Activated naive CD4-positive, alpha-beta T cell treated with anti-CD3 and anti-CD28 coated beads, Interleukin-2, amount 50 U/mL, for 24 hours (primary cell): ENCODE results near the gene TMEM109.

Source experiments
- H3K27ac Mint-ChIP-seq: one replicate; pipeline ENCODE4 v1.8.0; 2021; ENCODE audit warnings: mild to moderate bottlenecking, mixed read lengths
- H3K27me3 Mint-ChIP-seq: one replicate; pipeline ENCODE4 v1.8.0; 2021; ENCODE audit warnings: mixed read lengths
- H3K36me3 Mint-ChIP-seq: one replicate; pipeline ENCODE4 v1.8.0; 2021; ENCODE audit warnings: mixed read lengths
- H3K4me1 Mint-ChIP-seq: one replicate; pipeline ENCODE4 v1.8.0; 2021; ENCODE audit warnings: mixed read lengths
- H3K4me3 Mint-ChIP-seq: one replicate; pipeline ENCODE4 v1.8.0; 2021; ENCODE audit warnings: mild to moderate bottlenecking, mixed read lengths
- H3K9me3 Mint-ChIP-seq: one replicate; pipeline ENCODE4 v1.8.0; 2021; ENCODE audit warnings: mixed read lengths

The TMEM109 gene

DNA sequence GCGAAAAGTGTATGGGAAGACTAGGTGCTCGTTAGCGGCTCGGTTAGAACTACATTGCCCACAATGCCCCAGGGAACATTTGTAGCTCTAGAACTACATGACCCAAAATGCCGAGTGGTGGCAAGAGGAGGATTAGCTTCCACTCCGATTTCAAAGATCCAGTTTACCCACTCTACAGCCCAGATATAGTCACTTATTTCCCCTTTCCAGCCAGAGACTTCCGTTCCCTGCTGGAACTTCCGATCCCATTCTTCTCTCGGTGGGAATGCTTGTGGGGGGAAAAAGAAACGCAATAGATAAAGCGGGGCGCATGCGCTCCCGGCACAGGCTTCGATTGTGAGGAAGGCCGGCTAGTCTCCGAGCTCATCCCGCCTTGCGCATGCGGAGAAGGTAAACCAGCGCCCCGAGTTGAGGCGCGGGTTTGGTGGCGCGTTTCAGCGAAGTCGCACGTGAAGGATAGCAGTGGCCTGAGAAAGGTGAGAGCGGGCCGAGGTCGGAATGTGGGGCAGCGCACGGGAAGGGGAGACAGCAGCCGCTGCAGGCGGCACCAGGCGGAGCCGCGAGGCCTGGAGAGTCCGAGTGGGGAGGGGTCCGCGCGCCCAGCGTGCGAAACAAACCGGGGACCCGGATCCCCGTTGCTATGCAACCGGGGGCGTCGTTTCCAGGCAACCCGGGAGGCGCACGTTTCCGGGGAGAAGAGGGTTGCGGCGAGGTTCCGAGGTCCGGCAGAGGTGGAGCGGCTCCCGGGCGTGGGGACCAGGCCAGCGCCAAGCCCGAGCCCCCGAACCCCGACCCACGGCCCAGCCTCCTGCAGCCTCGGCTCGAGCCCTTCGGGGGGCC, at the start of gene TMEM109:
Gene TMEM109, plus strand, starts transcription at position 366 of the 840 bp plus-strand sequence. CDS start 5,536 bp downstream, outside the sequence.
- H3K4me3 Mint-ChIP-seq = peak within 1 kb of the TSS; percentile 93
- H3K27ac Mint-ChIP-seq = peak within 1 kb of the TSS; percentile 97
- H3K27me3 Mint-ChIP-seq = no peaks in the 10 kb centered on the region
- peaks cover 65% of the 10 kb centered on the region for H3K4me1 Mint-ChIP-seq
- H3K36me3 Mint-ChIP-seq = peaks cover 5% of the 10 kb centered on the region
- no peaks in the 10 kb centered on the region for H3K9me3 Mint-ChIP-seq

DNA sequence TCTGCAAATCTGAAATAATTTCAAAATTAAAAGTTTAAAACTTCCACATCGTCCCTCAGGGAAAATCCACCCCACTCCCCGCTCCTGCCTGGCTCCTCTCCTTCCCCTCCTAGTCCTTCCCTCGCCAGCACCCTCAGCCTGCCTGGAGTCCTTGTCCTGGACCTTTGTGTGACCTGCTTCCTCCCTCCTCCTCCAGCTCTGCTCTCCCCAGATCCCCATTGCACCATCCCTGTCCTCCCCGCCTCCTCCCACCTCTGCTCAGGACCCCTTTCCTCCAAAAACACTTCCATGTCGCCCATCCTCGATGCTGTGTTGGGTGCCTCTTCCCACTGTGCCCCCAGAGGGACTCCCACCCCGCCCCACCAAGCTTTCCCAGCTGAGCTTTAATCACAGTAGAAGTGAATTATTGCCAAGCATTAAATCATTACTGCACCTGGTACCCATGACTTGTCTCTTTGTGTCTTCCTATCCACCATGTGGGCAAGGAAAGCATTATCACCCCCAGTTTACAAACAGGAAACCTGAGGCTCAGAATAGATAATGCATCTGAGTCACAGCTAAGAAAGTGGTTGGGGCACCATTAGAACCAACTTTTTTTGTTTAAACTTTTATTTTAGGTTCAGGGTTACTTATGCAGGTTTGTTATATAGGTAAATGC, 49.0 kb upstream of the TMEM109 start:
- no peak overlapping the region for H3K4me3 Mint-ChIP-seq
- H3K27ac Mint-ChIP-seq = no peak overlapping the region
- no peaks in the 10 kb centered on the region for H3K9me3 Mint-ChIP-seq
- no peaks in the 10 kb centered on the region for H3K4me1 Mint-ChIP-seq
- H3K27me3 Mint-ChIP-seq = no peaks in the 10 kb centered on the region
- no peaks in the 10 kb centered on the region for H3K36me3 Mint-ChIP-seq

GRCh38 chr11:60866911-60867870, 46.8 kb upstream of the TMEM109 start, which contains the start of gene ZP1:
ZP1 (plus strand) TSS chr11:60867542; CDS start chr11:60867562, 20 bp downstream.
- Mint-ChIP-seq H3K9me3 (no peaks in the 10 kb centered on the region), H3K4me1 (no peaks in the 10 kb centered on the region), H3K27me3 (no peaks in the 10 kb centered on the region), H3K36me3 (no peaks in the 10 kb centered on the region), H3K27ac (no peak within 1 kb of the TSS), H3K4me3 (no peak within 1 kb of the TSS)

GRCh38 chr11:60867871-60868681, 45.9 kb upstream of the TMEM109 start:
- Mint-ChIP-seq H3K27me3 (no peaks in the 10 kb centered on the region), H3K4me1 (peaks cover 3% of the 10 kb centered on the region), H3K4me3 (no peak overlapping the region), H3K27ac (no peak overlapping the region), H3K9me3 (no peaks in the 10 kb centered on the region), H3K36me3 (no peaks in the 10 kb centered on the region)

DNA sequence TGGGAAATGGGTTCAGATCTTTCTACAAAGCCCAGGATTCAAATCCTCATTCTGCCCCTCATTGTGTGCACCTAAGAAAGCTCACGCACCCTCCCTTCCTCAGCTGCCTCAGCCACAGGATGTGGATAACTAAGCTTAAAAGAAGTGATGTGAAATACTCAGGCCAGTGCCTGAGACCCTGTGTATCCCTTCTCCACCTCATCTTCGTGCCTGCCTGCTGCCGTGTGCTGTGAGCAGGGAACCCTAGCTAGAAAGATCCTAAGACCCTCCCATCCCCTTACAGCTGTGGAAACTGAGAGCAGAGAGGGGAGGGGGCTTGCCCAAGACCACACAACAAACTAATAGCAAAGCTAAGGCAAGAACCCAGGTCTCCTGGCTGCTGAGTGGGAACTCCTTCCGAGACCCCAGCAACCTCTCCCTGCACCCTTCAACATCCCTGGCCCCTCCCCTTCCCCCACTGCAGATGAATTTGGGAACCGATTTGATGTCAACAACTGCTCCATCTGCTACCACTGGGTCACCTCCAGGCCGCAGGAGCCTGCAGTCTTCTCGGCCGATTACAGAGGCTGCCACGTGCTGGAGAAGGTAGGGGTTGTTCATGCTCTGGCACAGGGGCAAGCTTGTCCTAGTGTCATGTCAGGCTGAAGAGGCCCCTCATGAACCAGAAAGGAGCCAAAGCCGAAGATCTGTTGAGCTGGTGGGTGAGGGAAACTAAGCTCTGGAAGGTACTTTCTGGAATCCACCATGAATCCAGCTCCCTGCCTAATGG, 45.1 kb upstream of the TMEM109 start:
- H3K9me3 Mint-ChIP-seq = no peaks in the 10 kb centered on the region
- no peaks in the 10 kb centered on the region for H3K36me3 Mint-ChIP-seq
- no peaks in the 10 kb centered on the region for H3K27me3 Mint-ChIP-seq
- H3K4me1 Mint-ChIP-seq = peaks cover 8% of the 10 kb centered on the region
- no peak overlapping the region for H3K4me3 Mint-ChIP-seq
- no peak overlapping the region for H3K27ac Mint-ChIP-seq

- Mint-ChIP-seq H3K27ac (no peak overlapping the region), H3K9me3 (no peaks in the 10 kb centered on the region), H3K4me1 (peaks cover 8% of the 10 kb centered on the region), H3K36me3 (no peaks in the 10 kb centered on the region), H3K4me3 (no peak overlapping the region), H3K27me3 (no peaks in the 10 kb centered on the region)
These were observed 44.5 kb upstream of the TMEM109 start for GRCh38 chr11:60869451-60869825.

GRCh38 chr11:60870276-60870675, 43.7 kb upstream of the TMEM109 start:
- H3K4me3 Mint-ChIP-seq = no peak overlapping the region
- peaks cover 8% of the 10 kb centered on the region for H3K4me1 Mint-ChIP-seq
- no peaks in the 10 kb centered on the region for H3K36me3 Mint-ChIP-seq
- H3K9me3 Mint-ChIP-seq = no peaks in the 10 kb centered on the region
- H3K27ac Mint-ChIP-seq = no peak overlapping the region
- no peaks in the 10 kb centered on the region for H3K27me3 Mint-ChIP-seq

DNA sequence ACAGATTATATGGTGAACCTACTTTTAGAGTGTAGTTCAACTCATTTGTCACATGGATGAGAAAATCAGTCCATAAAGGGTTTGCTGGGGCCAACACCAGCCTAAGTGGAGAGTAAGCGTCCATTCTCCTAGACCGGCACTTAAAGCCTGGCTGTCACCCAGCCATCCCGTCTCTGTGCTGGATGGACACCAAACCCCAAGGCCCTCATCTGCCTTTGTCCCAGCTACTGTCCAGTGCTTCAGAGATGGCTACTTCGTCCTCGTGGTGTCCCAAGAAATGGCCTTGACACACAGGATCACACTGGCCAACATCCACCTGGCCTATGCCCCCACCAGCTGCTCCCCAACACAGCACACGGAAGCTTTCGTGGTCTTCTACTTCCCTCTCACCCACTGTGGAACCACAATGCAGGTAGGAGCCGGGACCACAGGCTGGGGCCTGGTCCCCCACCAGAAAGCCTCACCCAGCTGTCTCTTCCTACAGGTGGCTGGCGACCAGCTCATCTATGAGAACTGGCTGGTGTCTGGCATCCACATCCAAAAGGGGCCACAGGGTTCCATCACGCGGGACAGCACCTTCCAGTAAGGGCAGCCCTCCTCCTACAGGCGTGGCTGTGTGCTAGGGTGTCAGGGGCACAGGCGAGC, 43.1 kb upstream of the TMEM109 start:
- H3K27ac Mint-ChIP-seq = peak overlapping the region; percentile 86
- H3K4me3 Mint-ChIP-seq = no peak overlapping the region
- no peaks in the 10 kb centered on the region for H3K36me3 Mint-ChIP-seq
- no peaks in the 10 kb centered on the region for H3K27me3 Mint-ChIP-seq
- peaks cover 8% of the 10 kb centered on the region for H3K4me1 Mint-ChIP-seq
- no peaks in the 10 kb centered on the region for H3K9me3 Mint-ChIP-seq

DNA sequence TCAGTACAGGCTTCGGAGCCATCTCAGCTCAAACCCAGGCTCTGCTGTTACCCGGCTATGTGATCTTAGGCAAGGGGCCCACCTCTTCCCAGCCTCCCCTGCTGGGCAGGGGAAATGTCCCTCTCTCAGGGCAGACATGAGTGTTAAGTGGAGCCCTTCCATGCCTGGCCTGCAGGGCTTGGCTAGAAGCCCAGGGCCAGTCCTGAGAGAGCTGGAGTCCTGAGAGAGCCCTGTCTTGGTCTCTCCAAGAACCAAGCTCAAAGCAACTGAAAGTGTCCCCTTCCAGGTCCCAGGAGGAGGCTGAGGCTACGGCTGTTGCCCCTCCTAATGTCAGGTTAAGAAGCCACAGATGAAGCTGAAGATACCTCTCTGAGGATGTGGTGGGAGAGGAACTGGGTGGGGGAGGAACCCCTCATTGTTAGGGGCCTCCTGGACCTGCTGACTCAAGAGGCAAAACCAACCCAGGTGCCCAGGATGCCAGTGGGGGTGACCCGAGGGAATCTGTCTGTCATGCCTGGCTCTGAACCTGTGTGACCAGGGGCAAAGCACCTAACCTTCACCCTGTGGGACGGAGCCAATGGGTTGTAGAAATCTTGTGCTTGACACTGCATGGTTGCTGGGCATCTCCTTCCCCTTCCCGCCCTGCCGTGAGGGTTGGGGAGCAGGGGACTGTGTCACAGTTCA, 42.4 kb upstream of the TMEM109 start:
- H3K9me3 Mint-ChIP-seq = no peaks in the 10 kb centered on the region
- no peak overlapping the region for H3K4me3 Mint-ChIP-seq
- H3K27ac Mint-ChIP-seq = no peak overlapping the region
- no peaks in the 10 kb centered on the region for H3K27me3 Mint-ChIP-seq
- H3K4me1 Mint-ChIP-seq = peaks cover 8% of the 10 kb centered on the region
- H3K36me3 Mint-ChIP-seq = no peaks in the 10 kb centered on the region

DNA sequence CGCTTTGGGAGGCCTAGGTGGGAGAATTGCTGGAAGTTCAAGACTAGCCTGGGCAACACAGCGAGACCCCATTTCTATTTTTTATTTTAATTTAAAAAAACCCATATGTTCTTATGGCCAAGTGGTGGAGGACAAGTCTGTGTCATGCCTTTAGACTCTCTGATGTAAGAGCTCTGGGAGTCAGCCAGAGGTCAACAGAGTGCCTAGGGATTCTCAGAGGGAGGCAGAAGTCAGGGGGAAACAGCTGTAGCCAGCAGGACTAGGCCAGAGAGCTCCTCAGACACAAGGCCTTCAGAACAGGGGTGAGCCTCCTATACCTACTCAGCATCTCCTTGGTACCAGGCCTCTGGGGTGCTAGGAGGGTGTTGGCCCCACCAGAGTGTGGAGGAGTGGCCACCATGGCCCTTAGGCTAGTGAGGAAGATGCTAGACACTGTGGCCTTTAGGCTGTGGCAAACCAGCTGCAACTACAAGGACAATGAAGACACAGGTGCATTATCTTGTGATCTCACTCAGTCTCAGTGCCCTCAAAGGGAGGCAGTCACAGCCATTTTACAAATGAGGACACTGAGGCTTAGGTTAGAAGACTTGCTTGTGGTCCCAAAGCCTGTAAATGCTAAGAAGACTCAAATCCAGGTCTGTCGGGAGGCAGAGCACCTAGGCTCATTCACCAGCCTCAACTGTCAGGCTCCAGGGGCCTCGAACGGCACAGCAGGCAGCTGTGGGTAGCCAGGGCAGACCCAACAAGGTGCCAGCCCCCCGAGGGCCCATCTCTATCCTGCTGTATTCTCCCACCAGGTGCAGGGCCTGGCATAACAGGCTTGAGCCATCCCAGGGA, 41.6 kb upstream of the TMEM109 start:
- H3K9me3 Mint-ChIP-seq = no peaks in the 10 kb centered on the region
- H3K27me3 Mint-ChIP-seq = no peaks in the 10 kb centered on the region
- peaks cover 8% of the 10 kb centered on the region for H3K4me1 Mint-ChIP-seq

GRCh38 chr11:60872961-60873524, 40.9 kb upstream of the TMEM109 start:
- H3K27ac Mint-ChIP-seq = no peak overlapping the region
- H3K9me3 Mint-ChIP-seq = no peaks in the 10 kb centered on the region
- H3K4me1 Mint-ChIP-seq = peaks cover 8% of the 10 kb centered on the region
- H3K4me3 Mint-ChIP-seq = no peak overlapping the region
- no peaks in the 10 kb centered on the region for H3K27me3 Mint-ChIP-seq
- no peaks in the 10 kb centered on the region for H3K36me3 Mint-ChIP-seq

More for the DNA sequence above, 41.6 kb upstream of the TMEM109 start:
- Mint-ChIP-seq H3K4me3 (no peak overlapping the region), H3K36me3 (no peaks in the 10 kb centered on the region), H3K27ac (no peak overlapping the region)

- Mint-ChIP-seq H3K27ac (no peak overlapping the region), H3K4me1 (peaks cover 8% of the 10 kb centered on the region), H3K9me3 (no peaks in the 10 kb centered on the region)
These were observed 40.4 kb upstream of the TMEM109 start for GRCh38 chr11:60873533-60873932.

More at GRCh38 chr11:60873533-60873932, 40.4 kb upstream of the TMEM109 start:
- Mint-ChIP-seq H3K4me3 (no peak overlapping the region), H3K36me3 (no peaks in the 10 kb centered on the region), H3K27me3 (no peaks in the 10 kb centered on the region)
